Naive thymus-derived CD4-positive, alpha-beta T cell (primary cell): ENCODE data around the gene IRGC. TPM values are rescaled to one million over a fixed set of nuclear protein-coding genes. Genes with fewer than 3 reads are reported as not detected.

Experiments used
- ATAC-seq: fragments of 150-1000 bp; cut with Tn5 transposase; 2 replicates; pipeline ENCODE4 v1.10.0; 2021; ENCODE audit warnings: mild to moderate bottlenecking, moderate library complexity
- CTCF ChIA-PET: fragments of 350-600 bp; sonication (Branson Sonifier 250); formaldehyde crosslinking; loops from one replicate; lab custom pipeline; 2021; ENCODE audit warnings: antibody characterized with exemption; lab: Charles Lee
- POLR2A ChIA-PET: fragments of 350-600 bp; sonication (Branson Sonifier 250); formaldehyde crosslinking; loops from one replicate; lab custom pipeline; 2021; ENCODE audit warnings: antibody characterized with exemption, inconsistent platforms; lab: Charles Lee
- DNase-seq, 9 donors: peaks; one replicate each; pipeline versions ENCODE4 v3.0.0 to v3.0.0-alpha.2; 2020 to 2022; ENCODE audit warnings: mixed read lengths in 1 of 9
- H3K27ac ChIP-seq: one replicate; pipeline ENCODE4 v1.7.0; 2013; ENCODE audit warnings: mild to moderate bottlenecking, low read depth, low read length, moderate library complexity
- H3K27me3 ChIP-seq, 2 donors: one replicate each; pipeline ENCODE4 v1.7.0; 2013; ENCODE audit warnings: low read length in 2 of 2, mild to moderate bottlenecking in 2 of 2, moderate library complexity in 2 of 2; ENCODE audit not compliant: control insufficient read depth in 2 of 2, insufficient read depth in 2 of 2
- H3K36me3 ChIP-seq, 3 experiments: 1 replicate in 2 of 3; 2 replicates in 1 of 3; pipeline ENCODE4 v1.7.0; 2013; ENCODE audit warnings: low read length in 3 of 3, mild to moderate bottlenecking in 3 of 3, moderate library complexity in 1 of 3; ENCODE audit not compliant: insufficient read depth in 3 of 3, control insufficient read depth in 2 of 3
- H3K4me1 ChIP-seq, 2 donors: one replicate each; pipeline ENCODE4 v1.7.0; 2013; ENCODE audit warnings: low read length in 2 of 2, mild to moderate bottlenecking in 2 of 2, moderate library complexity in 1 of 2; ENCODE audit not compliant: control insufficient read depth in 2 of 2, insufficient read depth in 2 of 2
- H3K4me3 ChIP-seq: 2 replicates; pipeline ENCODE4 v1.7.0; 2013; ENCODE audit warnings: mild to moderate bottlenecking, low read length
- H3K9me3 ChIP-seq, 3 experiments: 1 replicate in 2 of 3; 2 replicates in 1 of 3; pipeline ENCODE4 v1.7.0; 2013; ENCODE audit warnings: low read length in 3 of 3; ENCODE audit not compliant: control insufficient read depth in 2 of 3
- H3K27ac Mint-ChIP-seq, 9 donors: one replicate each; pipeline ENCODE4 v1.8.0; 2020 to 2022; ENCODE audit warnings: mixed read lengths in 9 of 9, mild to moderate bottlenecking in 8 of 9, moderate library complexity in 5 of 9, inconsistent platforms in 2 of 9
- H3K27me3 Mint-ChIP-seq, 5 donors: one replicate each; pipeline ENCODE4 v1.8.0; 2021 to 2022; ENCODE audit warnings: mixed read lengths in 5 of 5, mild to moderate bottlenecking in 1 of 5
- H3K36me3 Mint-ChIP-seq, 5 donors: one replicate each; pipeline ENCODE4 v1.8.0; 2020 to 2022; ENCODE audit warnings: mixed read lengths in 5 of 5, mild to moderate bottlenecking in 3 of 5, inconsistent platforms in 1 of 5
- H3K4me1 Mint-ChIP-seq, 7 donors: one replicate each; pipeline ENCODE4 v1.8.0; 2020 to 2022; ENCODE audit warnings: mixed read lengths in 7 of 7, mild to moderate bottlenecking in 3 of 7, inconsistent platforms in 1 of 7
- H3K4me3 Mint-ChIP-seq, 10 donors: one replicate each; pipeline ENCODE4 v1.8.0; 2020 to 2022; ENCODE audit warnings: mild to moderate bottlenecking in 10 of 10, mixed read lengths in 10 of 10, moderate library complexity in 6 of 10, inconsistent platforms in 2 of 10
- H3K9me3 Mint-ChIP-seq, 11 donors: one replicate each; pipeline ENCODE4 v1.8.0; 2020 to 2022; ENCODE audit warnings: mixed read lengths in 11 of 11, mild to moderate bottlenecking in 4 of 11, inconsistent platforms in 1 of 11, moderate library complexity in 1 of 11
- intact Hi-C, 2 donors: fragments of 100-400 bp; cut with micrococcal nuclease; formaldehyde crosslinking; loops; one replicate each; pipeline ENCODE4 v1.15.1; 2023
- polyA plus RNA-seq, 2 donors: library from polyadenylated mRNA; unstranded; fragments of 300-500 nt; fragmentation: Illumina TruSeq; gene quantifications; one replicate each; pipeline ENCODE4 v1.2.3, GENCODE V29; 2021
- total RNA-seq, 6 experiments: library from RNA in 5 of 6; stranded (reverse) in 5 of 6; gene quantifications; 1 replicate in 5 of 6; 2 replicates in 1 of 6; pipeline ENCODE4 v1.2.3 and lab custom pipeline; 2021 to 2026

Gene IRGC
- total and polyA plus RNA-seq, 7 experiments from 2014 or later, result not detected

DNA sequence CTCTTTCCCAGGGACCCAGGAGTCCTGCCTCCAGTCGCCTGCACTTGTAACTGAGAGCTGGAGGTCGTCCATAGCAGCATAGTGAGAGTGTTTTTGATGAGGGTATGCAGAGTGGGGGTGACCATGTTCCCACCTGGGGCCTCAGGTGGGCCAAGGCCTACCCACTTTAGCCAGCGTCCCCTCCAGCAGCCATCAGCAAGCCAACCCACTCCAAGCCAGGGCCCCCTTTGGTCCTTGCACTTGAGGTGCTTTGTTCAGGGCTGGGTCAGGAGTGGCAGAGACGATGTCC lies 50.8 kb downstream of the IRGC start:
- Histone ChIP-seq H3K4me3 (no peak overlapping the region), H3K27ac (peak overlapping the region; percentile 45), H3K4me1 (peaks cover 23 to 32% of the 10 kb centered on the region in 2 donors), H3K27me3 (no peaks in the 10 kb centered on the region), H3K36me3 (peaks cover 0 to 44% (median 0%) of the 10 kb centered on the region in 3 experiments), H3K9me3 (no peaks in the 10 kb centered on the region)
- H3K27me3 Mint-ChIP-seq, result no peaks in the 10 kb centered on the region
- peak overlapping the region; percentile 63 to 94 (median 87) for H3K27ac Mint-ChIP-seq
- POLR2A ChIA-PET, result interaction anchor here (0.9 to 11.8 kb wide), 4 partner anchors 11 to 18 kb away, joined by 3 to 100 read pairs (median 19); partner anchors contain the start of genes KCNN4 and SMG9
- CTCF ChIA-PET, result interaction anchor here (0.7 to 2.7 kb wide), 6 partner anchors 9 to 97 kb away, joined by 3 to 11 read pairs (median 6); partner anchors contain the start of gene PLAUR
- ATAC-seq (no peak), DNase-seq (no peak)
- intact Hi-C loops, result loop anchor here in 1 of 2 donors (1.0 kb wide), 1 partner anchor 19 kb away; no protein-coding TSS in a partner anchor
- peaks cover 32 to 73% (median 42%) of the 10 kb centered on the region in 7 donors for H3K4me1 Mint-ChIP-seq
- peak overlapping the region in 8 of 10 donors; percentile 33 to 80 (median 58) for H3K4me3 Mint-ChIP-seq
- peaks cover 0 to 1% (median 0%) of the 10 kb centered on the region in 11 donors for H3K9me3 Mint-ChIP-seq
- peaks cover 0 to 35% (median 4%) of the 10 kb centered on the region in 5 donors for H3K36me3 Mint-ChIP-seq

DNA sequence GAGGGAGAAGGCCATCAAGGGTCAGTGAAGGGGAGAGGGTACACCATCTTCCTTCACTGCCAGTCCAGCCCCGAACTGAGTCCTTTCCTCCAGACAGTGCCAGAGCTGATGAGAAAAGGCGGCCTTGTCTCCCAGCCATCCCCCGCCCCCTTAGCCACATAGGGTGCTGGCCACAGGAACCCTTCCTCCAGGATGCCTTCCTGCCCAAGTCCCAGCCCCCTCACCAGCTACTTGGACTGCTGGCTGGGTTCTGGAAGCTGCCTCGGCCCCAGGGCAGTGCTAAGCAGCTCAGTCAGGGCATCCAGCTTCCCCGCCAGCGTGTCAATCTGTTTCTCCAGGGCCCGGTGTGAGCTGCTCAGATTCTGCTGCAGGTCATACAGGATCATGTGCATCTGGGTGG lies 51.4 kb downstream of the IRGC start:
- H3K27me3 ChIP-seq, result no peaks in the 10 kb centered on the region
- CTCF ChIA-PET, result interaction anchor here (0.5 to 1.6 kb wide), 4 partner anchors 13 to 1667 kb away, joined by 3 to 4 read pairs (median 4); no protein-coding TSS in a partner anchor
- no peaks in the 10 kb centered on the region for H3K27me3 Mint-ChIP-seq
- intact Hi-C loops, result no loop called here
- ATAC-seq, result no peak
- H3K36me3 ChIP-seq, result peaks cover 0 to 47% (median 0%) of the 10 kb centered on the region in 3 experiments
- no peak overlapping the region for H3K4me3 ChIP-seq
- peaks cover 0 to 1% (median 0%) of the 10 kb centered on the region in 11 donors for H3K9me3 Mint-ChIP-seq
- peaks cover 32 to 72% (median 40%) of the 10 kb centered on the region in 7 donors for H3K4me1 Mint-ChIP-seq
- peak overlapping the region in 8 of 9 donors; percentile 57 to 94 (median 87) for H3K27ac Mint-ChIP-seq
- no peak overlapping the region for H3K4me3 Mint-ChIP-seq
- no peak for DNase-seq
- peaks cover 0 to 35% (median 4%) of the 10 kb centered on the region in 5 donors for H3K36me3 Mint-ChIP-seq
- peak overlapping the region; percentile 45 for H3K27ac ChIP-seq
- no peaks in the 10 kb centered on the region for H3K9me3 ChIP-seq
- POLR2A ChIA-PET, result interaction anchor here (11.8 kb wide), 1 partner anchor 10 kb away, joined by 100 read pairs; the partner anchor contains the start of gene KCNN4
- peaks cover 23 to 32% of the 10 kb centered on the region in 2 donors for H3K4me1 ChIP-seq

DNA sequence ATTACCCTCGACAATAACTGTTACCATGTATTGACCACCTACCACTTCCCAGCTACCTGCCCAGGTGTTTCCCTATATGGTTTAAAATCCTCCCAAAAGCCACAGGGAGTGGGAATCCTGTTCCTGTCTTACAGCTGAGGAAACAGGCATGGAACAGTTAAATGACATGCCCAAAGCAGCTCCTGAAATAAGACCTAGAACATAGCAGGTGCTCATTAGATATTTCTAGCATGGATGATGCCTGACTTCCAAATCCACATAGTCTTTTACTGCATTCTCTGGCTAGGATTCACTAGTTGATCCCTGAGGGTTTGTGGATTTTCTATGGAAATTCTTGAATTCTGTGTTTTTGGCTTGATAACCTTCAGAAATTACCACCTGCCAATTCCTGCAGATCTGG lies 51.9 kb downstream of the IRGC start:
- intact Hi-C loops, result no loop called here
- peaks cover 0 to 34% (median 4%) of the 10 kb centered on the region in 5 donors for H3K36me3 Mint-ChIP-seq

DNA sequence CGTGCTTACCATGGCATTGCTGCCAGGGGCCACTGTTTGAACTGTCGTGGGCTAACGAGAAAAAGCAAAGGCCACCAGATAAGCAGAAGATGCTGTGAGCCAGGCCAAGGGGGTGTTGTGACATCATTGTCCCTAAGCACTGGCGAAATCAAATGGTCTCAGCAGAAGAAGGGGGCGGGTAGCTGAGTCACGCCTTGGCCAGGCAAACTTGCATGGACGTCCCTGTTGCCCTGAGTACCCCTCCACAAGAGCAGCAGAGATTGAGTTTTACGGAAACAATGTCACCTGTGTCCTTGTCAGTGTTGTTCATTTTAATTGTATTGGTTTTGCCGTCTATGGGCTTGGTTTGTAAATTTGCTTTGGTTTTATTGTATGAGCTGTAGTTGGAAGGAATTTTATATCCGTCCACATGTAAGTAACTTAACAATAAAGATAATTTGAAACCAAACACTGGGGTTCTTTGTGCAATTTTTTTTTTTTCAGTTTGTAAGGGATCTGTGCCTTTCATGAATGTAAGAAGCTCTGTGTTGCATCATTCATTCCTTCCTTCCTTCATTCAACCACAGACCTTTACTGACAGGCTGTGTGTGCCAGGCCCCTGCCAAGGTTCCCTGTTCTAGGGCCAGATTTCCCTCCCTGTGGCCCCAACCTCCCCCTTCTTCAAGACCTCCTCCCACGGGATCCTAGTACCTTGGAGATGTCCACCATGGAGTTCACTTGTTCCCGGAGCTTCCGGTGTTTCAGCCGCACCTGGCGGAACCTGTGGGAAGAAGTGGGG lies 52.6 kb downstream of the IRGC start:
- DNase-seq (no peak), ATAC-seq (peak; percentile 19)
- peaks cover 29 to 68% (median 33%) of the 10 kb centered on the region in 7 donors for H3K4me1 Mint-ChIP-seq
- no peaks in the 10 kb centered on the region for H3K27me3 Mint-ChIP-seq
- H3K36me3 Mint-ChIP-seq, result peaks cover 0 to 32% (median 4%) of the 10 kb centered on the region in 5 donors
- peaks cover 0 to 1% (median 0%) of the 10 kb centered on the region in 11 donors for H3K9me3 Mint-ChIP-seq
- ChIA-PET CTCF (interaction anchor here (1.0 to 1.6 kb wide), 3 partner anchors 12 to 100 kb away, joined by 4 read pairs; no protein-coding TSS in a partner anchor), POLR2A (interaction anchor here (0.6 to 11.8 kb wide), 2 partner anchors 9 to 167 kb away, joined by 4 to 100 read pairs; partner anchors contain the start of gene KCNN4)
- H3K4me1 ChIP-seq, result peaks cover 23 to 32% of the 10 kb centered on the region in 2 donors
- no peak overlapping the region for H3K27ac ChIP-seq
- H3K36me3 ChIP-seq, result peaks cover 0 to 52% (median 0%) of the 10 kb centered on the region in 3 experiments
- no peaks in the 10 kb centered on the region for H3K27me3 ChIP-seq
- intact Hi-C loops, result no loop called here
- H3K27ac Mint-ChIP-seq, result peak overlapping the region in 7 of 9 donors; percentile 20 to 92 (median 47)
- H3K4me3 ChIP-seq, result no peak overlapping the region
- H3K4me3 Mint-ChIP-seq, result no peak overlapping the region
- no peaks in the 10 kb centered on the region for H3K9me3 ChIP-seq

More for the DNA sequence above, 51.9 kb downstream of the IRGC start:
- H3K27ac Mint-ChIP-seq, result peak overlapping the region in 8 of 9 donors; percentile 36 to 94 (median 71)
- POLR2A ChIA-PET, result interaction anchor here (0.6 to 11.8 kb wide), 2 partner anchors 10 to 168 kb away, joined by 4 to 100 read pairs; partner anchors contain the start of gene KCNN4
- Histone ChIP-seq H3K27ac (no peak overlapping the region), H3K4me1 (peaks cover 23 to 32% of the 10 kb centered on the region in 2 donors), H3K27me3 (no peaks in the 10 kb centered on the region), H3K4me3 (no peak overlapping the region), H3K36me3 (peaks cover 0 to 47% (median 0%) of the 10 kb centered on the region in 3 experiments), H3K9me3 (no peaks in the 10 kb centered on the region)
- no peak for ATAC-seq
- H3K4me3 Mint-ChIP-seq, result no peak overlapping the region
- no peak for DNase-seq
- peaks cover 32 to 68% (median 38%) of the 10 kb centered on the region in 7 donors for H3K4me1 Mint-ChIP-seq
- no peaks in the 10 kb centered on the region for H3K27me3 Mint-ChIP-seq
- CTCF ChIA-PET, result interaction anchor here (0.5 to 1.6 kb wide), 4 partner anchors 12 to 1667 kb away, joined by 3 to 4 read pairs (median 4); no protein-coding TSS in a partner anchor
- peaks cover 0 to 1% (median 0%) of the 10 kb centered on the region in 11 donors for H3K9me3 Mint-ChIP-seq

DNA sequence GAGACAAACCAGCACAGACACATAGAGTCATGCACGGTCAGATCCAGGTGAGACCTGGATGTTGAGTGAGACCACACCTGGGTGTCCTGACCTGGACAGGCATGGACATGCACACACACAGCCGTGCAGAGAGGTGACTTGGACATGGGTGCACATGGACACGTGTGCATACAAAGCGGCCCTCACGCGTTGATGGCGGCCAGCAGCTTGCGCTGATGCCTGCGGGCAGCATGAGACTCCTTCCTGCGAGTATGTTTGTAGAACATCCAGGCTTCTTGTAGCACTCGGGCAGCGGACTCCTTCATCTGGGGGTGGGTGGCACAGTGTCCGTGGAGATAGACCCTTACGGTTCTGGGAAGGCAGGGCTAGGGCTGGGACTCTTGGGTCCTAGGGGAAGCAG lies 53.4 kb downstream of the IRGC start:
- Histone ChIP-seq H3K4me3 (no peak overlapping the region), H3K36me3 (peaks cover 0 to 60% (median 0%) of the 10 kb centered on the region in 3 experiments), H3K27me3 (no peaks in the 10 kb centered on the region), H3K4me1 (peaks cover 23 to 32% of the 10 kb centered on the region in 2 donors), H3K9me3 (no peaks in the 10 kb centered on the region), H3K27ac (no peak overlapping the region)
- CTCF ChIA-PET, result interaction anchor here (0.8 to 1.0 kb wide), 2 partner anchors 24 kb away, joined by 3 to 4 read pairs; no protein-coding TSS in a partner anchor
- Mint-ChIP-seq H3K9me3 (peaks cover 0 to 1% (median 0%) of the 10 kb centered on the region in 11 donors), H3K27me3 (no peaks in the 10 kb centered on the region), H3K36me3 (peaks cover 0 to 32% (median 4%) of the 10 kb centered on the region in 5 donors), H3K4me3 (no peak overlapping the region), H3K27ac (peak overlapping the region in 2 of 9 donors; percentile 20 to 47), H3K4me1 (peaks cover 26 to 61% (median 30%) of the 10 kb centered on the region in 7 donors)
- no peak for ATAC-seq
- no peak for DNase-seq
- intact Hi-C loops, result no loop called here
- POLR2A ChIA-PET, result interaction anchor here (1.6 to 11.8 kb wide), 2 partner anchors 8 to 9 kb away, joined by 5 to 100 read pairs; partner anchors contain the start of gene KCNN4
